C4-2B (cell line): ENCODE results near the gene AUTS2.

Experiments
- H3K27ac ChIP-seq: fragments of 450-650 bp; 2 replicates; pipeline ENCODE4 v1.5.1; 2017
- ZFX ChIP-seq: fragments of 450-650 bp; IDR thresholded peaks from 2 replicates; pipeline ENCODE4 v1.6.1; 2017
- TF ChIP-seq, protein P1 (sequence below): fragments of 450-650 bp; conservative IDR thresholded peaks from 2 replicates; pipeline ENCODE4 v1.5.1; 2017; ENCODE audit warnings: mild to moderate bottlenecking

The AUTS2 gene

GRCh38 chr7:69673074-69673473 is 74.8 kb downstream of the AUTS2 start:
- H3K27ac ChIP-seq: no peak overlapping the region
- TF ChIP-seq, protein P1, sequence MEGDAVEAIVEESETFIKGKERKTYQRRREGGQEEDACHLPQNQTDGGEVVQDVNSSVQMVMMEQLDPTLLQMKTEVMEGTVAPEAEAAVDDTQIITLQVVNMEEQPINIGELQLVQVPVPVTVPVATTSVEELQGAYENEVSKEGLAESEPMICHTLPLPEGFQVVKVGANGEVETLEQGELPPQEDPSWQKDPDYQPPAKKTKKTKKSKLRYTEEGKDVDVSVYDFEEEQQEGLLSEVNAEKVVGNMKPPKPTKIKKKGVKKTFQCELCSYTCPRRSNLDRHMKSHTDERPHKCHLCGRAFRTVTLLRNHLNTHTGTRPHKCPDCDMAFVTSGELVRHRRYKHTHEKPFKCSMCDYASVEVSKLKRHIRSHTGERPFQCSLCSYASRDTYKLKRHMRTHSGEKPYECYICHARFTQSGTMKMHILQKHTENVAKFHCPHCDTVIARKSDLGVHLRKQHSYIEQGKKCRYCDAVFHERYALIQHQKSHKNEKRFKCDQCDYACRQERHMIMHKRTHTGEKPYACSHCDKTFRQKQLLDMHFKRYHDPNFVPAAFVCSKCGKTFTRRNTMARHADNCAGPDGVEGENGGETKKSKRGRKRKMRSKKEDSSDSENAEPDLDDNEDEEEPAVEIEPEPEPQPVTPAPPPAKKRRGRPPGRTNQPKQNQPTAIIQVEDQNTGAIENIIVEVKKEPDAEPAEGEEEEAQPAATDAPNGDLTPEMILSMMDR: no peak
- no peak for TF ChIP-seq ZFX

GRCh38 chr7:69674701-69675182 is 76.5 kb downstream of the AUTS2 start:
- H3K27ac ChIP-seq: no peak overlapping the region
- TF ChIP-seq ZFX: no peak
- TF ChIP-seq, protein P1: no peak

DNA sequence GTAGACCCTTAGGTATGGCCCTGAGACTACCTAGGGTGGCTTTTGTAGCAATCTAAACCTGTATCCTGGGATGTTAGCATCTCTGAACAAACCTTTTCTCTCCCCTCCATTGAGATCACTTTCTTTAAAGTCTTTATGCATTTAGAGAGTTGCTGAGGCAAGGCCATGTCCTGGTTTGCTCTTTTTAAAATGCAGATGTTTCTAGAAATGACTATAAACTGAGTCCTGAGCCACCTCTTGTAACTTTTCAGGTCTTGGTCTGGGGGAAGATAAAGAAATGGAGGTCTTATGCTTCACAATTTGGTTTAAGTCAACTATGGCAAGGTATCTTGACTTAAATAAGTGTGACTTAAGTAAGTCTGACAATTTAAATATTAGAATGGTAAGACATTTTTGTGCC is 78.0 kb downstream of the AUTS2 start:
- TF ChIP-seq ZFX: no peak
- TF ChIP-seq, protein P1: no peak
- H3K27ac ChIP-seq: no peak overlapping the region

DNA sequence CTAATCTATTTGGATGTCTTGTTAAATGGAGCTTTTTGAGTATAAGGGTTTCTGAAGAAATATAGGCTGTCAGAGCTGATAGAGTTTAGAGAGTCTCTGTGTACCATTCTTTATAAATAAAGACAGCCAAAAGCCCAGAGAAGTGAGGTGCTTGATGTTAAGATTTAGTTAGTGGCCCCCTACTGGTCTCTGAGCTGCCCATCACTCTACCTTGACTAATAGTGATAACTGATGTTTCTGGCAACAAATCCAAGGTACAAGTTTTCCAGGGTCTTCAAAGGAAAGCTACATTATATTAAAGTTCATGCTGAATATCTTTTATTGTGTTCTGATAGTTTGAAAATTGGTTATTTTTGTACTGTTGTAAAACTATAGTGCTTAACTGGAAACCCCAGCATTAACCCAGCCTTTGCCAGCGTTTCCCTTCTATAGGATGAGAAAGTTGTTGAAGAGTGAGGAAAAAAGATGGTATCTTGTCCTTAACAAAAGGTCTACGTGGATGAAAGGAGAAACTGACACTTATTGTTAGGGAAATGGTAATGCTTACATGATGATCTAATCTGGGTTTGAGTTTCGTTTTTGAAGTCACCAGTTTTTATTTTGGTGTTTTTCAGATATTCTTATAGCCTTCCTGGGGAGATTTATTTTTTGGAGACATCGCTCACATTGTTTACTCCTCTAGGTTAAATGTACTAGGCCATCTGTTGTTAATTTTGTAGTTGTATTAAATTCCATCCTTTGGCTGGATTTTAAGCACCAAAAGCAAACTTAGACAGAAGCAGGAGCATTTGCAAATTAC is 79.0 kb downstream of the AUTS2 start:
- H3K27ac ChIP-seq: no peak overlapping the region

GRCh38 chr7:69677881-69678493 is 79.7 kb downstream of the AUTS2 start:
- no peak overlapping the region for H3K27ac ChIP-seq
- TF ChIP-seq, protein P1: no peak
- no peak for TF ChIP-seq ZFX

More for the DNA sequence above, 79.0 kb downstream of the AUTS2 start:
- TF ChIP-seq, protein P1: peak; percentile 40
- TF ChIP-seq ZFX: no peak

GRCh38 chr7:69678494-69679187 is 80.4 kb downstream of the AUTS2 start:
- TF ChIP-seq ZFX: no peak
- TF ChIP-seq, protein P1: no peak
- no peak overlapping the region for H3K27ac ChIP-seq

GRCh38 chr7:69681181-69681580 is 82.9 kb downstream of the AUTS2 start:
- no peak overlapping the region for H3K27ac ChIP-seq
- TF ChIP-seq, protein P1: no peak
- no peak for TF ChIP-seq ZFX
